GM19452 (cell line): ENCODE results near the gene SCGB1C1.
"Not testable (repeated sequence)": the region's sequence is repeated elsewhere in the genome, so short reads cannot be mapped to it uniquely, and the experiment has no call there.

Source experiments
- ATAC-seq: cut with Tn5 transposase; IDR thresholded peaks from one replicate; pipeline ENCODE4 v1.9.1; 2021; ENCODE audit not compliant: unreplicated experiment

Gene SCGB1C1

DNA sequence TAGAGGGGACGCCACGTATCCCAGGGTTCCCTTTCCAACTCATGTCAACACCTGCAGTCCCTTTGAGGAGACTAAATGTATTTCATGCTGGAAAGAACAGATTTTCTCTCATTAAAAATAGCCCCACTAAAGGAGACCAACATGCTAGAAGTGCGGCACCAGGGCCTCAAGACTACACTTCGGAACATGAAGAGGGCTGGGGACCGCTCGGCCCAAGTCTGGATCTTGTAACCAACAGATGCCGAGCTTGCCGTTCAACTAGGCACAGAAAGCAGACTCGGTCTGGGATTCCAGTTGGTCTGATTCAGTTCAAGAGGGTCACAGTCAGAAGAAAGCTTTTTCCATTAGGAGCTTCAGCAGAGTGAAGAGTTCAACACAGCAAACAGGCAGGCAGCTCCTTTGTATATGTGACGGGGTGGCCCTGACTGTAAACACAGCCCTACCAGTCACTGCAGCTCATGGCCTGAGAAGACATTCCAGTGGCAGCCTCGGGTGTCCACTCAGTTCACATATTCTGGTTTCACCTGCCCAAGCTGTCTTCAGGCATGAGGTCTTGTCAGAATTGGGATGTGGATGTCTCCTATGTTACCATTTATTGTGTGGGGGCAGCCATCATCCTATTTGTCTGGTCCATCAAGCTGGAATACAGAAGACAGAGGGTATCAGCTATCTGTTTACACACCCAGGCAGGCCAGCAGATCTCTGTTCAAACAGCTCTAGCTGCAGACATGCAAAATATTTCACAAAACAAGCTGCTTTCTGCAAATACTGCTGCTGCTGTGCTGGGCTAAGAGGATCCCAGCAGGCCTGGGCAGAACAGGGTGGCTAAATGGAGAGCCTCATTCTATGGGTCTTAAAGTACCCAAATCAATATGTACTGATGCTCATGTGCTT, 23.4 kb downstream of the SCGB1C1 start:
- ATAC-seq, result no peak

DNA sequence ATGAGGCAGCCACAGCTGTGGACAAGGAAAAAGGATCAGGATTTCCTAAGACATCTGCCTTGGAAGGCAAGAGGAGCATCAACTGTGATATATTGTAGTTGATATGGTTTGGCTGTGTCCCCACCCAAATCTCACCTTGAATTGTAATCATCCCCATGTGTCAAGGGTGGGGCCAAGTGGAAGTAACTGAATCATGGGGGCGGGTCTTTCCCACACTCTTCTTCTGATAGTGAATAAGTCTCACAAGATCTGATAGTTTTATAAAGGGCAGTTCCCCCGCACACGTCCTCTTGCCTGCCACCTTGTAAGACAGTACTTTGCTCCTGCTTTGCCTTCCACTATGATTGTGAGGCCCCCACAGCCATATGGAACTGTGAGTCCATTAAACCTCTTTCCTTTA, 24.8 kb downstream of the SCGB1C1 start:
- no peak for ATAC-seq

DNA sequence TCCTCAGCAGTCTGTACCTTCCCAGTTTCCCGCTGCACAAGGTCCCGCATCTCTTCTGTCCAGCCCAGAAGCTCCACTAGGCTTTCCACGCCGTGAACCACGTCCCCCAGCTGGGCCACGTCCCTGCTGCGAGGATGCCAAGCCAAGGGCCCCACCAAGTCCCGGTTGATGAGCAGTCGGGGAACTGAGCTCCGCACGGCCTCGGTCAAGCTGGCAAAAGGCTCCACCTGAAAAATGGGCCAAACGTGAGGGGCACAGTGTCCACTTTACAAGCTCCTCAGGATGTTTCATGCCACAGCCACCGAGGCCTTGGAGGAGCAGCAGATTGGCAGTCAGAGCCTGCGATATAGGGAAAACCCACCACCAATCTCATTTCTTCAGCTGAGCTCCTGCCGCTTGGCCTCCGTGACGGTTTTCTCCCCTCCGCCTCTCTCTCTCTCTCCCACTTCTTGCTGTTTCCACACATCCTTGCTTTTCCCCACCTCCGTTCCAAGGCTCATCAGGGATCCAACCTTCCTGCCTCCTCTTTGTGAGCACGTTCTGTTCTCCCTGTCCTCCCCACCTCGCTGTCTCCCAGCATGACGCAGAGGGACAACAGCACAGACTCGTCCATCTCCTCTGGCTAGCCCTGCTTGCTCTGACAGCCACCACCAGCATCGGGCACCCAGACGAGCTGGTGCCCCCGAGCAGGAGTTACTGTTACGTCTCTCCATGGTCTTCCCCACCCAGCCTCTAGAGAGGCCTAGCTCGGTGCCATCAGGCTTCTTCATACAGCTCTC, 26.1 kb downstream of the SCGB1C1 start:
- ATAC-seq, result no peak

DNA sequence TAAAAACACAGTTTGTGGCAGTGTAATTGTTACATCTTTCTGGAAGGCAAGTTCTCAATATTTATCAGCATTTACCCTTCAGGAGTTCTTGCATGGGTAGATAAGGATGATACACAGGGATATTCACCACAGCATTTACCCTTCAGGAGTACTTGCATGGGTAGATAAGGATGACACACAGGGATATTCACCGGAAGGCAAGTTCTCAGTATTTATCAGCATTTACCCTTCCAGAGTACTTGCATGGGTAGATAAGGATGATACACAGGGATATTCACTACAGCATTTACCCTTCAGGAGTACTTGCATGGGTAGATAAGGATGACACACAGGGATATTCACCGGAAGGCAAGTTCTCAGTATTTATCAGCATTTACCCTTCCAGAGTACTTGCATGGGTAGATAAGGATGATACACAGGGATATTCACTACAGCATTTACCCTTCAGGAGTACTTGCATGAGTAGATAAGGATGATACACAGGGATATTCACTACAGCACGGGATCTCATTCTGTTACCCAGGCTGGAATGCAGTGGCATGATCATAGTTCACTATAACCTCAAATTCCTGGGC, 27.9 kb downstream of the SCGB1C1 start:
- ATAC-seq, result not testable (repeated sequence)

DNA sequence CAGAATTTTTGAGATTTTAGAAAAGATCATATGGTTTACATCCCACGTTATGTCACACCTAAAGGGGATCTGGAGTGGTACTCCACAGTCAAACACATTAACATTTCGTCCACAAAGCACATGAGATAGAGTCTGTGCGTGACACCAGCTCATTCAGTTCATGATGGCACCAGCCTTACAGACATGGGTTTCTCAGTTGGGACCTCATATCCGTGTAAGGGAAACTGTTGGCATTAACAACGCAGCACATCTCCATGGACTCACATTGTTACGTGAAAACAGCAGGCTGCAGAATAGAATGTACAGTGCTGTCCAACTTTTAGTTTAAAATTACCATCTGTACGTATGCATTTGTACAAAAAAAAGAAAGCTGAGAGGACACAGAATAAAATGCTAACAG, 28.7 kb downstream of the SCGB1C1 start:
- no peak for ATAC-seq

DNA sequence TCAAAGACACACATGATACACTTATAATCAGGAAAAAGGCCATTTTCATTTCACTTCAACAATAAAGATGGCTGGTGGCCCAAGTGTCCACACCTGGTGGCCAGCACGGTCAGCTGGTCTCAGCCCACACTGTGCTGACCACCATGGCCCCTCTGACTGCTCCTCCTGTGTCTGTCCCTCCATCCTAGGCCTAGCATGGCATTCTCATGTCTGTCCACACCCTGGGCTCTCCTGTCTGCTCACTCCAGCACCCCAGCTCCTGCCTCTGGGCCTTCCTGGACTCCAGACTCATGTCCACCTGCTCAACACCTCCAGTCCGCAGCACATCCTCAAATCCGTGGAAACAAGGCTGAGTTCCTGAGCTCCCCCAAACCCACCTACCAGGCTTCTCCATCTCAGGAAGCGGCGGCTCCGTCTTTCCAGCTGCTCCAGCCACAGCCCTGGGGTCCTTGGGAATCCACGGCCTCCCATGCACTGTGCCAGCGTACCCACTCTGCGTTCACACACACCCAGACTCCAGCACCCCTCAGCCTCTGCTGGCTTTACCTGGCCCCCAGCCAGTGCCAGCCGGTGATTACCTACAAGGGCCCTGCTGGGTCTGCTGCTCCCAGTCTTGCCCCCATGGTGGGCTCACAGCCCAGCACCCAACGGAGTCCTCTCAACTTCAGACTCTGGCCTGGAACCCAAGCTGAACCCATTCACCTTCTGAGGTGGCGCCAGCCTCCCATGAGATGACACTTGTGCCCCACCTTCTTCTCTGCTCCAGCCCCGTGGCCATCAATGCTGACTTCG, 29.3 kb downstream of the SCGB1C1 start:
- ATAC-seq, result no peak

DNA sequence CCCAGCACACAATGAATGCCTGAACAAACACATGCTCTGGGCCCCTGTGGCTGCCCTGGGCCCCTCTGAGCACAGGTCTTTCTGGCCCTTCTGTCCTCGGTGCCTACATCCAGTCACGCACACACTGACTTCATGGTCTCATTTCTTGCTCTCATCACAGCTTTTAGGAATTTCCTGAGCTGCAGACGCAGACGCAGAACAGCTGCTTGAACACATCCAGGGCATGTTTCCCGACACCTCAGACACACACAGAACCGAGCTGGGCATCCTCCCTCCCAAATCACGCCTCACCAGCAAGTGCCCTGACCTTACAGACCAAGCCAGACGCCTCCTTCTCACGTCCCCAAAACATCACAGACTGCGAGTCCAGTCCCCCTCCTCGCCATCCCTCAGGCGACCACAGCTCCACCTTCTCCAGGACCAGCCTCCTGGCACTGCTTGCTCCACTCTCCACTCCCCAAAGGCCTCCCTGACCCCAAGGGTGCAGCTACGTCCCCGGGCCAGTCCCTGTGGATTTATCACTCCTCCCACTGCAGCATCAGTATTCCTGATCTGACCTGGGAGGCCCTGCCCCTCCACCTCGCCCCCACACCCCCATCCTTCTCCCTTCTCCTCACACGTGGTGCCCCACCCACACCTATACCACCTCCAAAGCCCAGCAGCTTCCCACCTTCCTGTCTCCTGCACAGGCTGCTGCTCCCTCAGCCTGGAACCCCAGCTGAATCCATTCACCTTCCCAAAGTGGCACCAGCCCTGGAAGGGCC, 30.3 kb downstream of the SCGB1C1 start:
- no peak for ATAC-seq

DNA sequence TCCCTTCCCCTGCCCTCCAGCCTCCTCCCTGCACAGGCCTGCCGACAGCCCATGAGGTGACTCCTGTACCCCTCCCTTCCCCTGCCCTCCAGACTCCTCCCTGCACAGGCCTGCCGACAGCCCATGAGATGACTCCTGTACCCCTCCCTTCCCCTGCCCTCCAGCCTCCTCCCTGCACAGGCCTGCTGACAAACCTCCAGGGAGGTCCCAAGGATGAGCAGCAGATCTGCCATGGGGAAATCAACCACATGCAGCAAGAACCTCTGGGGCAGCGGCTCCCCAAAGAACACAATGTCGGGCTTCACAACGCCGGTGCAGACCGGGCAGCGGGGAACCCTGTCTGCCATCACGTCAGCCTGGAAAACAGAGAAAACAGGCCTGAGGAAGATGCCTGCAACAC, 31.0 kb downstream of the SCGB1C1 start:
- ATAC-seq, result no peak

DNA sequence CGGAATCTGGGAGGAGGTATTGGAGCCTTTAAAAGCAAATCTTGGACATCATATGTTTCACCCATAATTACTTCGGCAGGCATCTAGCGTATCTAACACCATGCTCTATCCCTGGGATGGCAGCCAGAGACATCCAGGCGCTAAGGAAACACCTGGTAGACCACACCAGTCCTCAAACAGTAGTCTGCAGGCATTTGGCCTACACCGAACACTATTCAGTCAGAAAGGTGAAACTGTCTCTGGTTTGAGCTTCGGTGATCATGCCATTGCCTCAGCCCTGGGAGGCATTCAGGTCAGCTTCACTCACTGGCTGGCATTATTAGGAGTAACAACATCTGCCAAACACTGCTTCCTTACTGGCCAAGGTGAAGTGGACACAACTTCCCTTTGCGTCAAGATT, 31.5 kb downstream of the SCGB1C1 start:
- ATAC-seq, result no peak

DNA sequence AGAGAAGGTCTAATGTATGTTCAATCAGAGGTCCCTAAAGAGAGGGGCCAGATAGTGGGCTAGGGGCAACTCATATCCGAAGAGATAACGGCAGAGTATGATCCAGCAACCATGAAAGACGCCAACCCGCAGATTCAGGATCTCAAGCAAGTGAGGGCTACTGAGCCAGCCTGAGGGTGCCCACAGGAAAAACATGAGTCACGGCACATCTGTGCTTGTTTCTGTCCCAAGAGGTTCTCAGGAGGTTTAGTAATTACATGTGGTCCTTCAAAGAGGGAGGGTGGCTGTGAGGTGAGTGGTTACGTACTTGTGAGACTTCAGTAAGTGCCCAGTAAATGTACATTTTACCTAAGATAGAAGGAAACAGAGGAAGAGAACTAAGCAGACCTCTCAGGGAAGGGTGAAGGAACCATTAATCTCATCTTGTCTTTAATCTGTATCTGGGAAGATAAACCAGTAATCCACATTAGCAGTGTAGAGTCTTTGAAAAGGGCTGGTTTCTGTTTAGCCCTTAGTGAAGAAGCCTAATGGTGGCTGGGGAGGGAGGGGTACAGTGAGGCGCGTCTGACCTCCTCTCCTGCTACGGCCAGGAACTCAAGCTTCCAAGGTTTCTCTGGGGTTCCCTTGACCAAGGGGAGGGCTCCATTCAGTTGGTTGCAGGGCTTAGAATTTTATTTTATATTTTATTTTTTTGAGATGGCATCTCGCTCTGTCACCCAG, 33.0 kb downstream of the SCGB1C1 start:
- ATAC-seq, result no peak

DNA sequence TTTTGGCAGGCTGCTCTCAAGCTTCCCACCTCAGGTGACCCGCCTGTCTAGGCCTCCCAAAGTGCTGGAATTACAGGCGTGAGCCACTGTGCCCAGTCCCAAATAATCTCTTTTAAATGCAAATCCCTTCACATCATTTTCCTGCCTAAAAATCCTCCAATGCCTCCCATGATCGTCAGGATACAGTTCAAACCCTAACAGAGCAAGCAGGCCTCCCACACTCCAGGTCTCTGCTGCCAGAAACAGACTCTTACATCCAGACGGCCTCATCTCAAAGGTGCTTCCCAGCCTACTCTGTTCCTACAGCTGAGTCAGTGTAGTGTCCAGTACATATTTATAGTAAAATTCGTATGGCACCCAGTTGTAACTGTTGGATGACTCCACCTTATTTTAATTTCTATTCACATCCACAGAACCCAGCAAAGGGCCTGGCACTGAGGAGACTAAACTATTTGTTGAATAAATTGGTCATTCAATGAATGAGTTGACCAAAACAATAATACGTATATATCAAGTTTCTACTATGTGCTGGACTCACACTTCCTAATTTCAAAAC, 35.0 kb downstream of the SCGB1C1 start:
- no peak for ATAC-seq

DNA sequence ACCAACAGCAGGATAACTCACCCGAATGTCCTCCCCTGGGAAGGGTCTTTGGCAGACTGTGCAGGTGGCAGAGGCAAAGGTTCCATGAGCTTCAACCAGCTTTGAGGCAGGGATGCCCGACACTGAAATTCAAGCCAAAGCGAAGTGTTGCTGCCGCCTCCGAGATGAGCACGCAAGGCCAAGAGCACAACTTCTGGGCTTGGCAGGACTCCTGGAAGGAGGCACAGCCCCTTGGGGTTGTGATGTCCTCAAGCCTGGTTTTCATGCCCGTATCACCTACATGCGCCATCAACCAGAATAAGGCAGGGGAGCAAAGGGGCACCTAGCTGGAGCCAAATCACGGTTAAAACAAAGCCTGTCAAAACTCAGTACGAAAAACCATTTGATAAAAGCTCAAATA, 37.6 kb downstream of the SCGB1C1 start:
- no peak for ATAC-seq

DNA sequence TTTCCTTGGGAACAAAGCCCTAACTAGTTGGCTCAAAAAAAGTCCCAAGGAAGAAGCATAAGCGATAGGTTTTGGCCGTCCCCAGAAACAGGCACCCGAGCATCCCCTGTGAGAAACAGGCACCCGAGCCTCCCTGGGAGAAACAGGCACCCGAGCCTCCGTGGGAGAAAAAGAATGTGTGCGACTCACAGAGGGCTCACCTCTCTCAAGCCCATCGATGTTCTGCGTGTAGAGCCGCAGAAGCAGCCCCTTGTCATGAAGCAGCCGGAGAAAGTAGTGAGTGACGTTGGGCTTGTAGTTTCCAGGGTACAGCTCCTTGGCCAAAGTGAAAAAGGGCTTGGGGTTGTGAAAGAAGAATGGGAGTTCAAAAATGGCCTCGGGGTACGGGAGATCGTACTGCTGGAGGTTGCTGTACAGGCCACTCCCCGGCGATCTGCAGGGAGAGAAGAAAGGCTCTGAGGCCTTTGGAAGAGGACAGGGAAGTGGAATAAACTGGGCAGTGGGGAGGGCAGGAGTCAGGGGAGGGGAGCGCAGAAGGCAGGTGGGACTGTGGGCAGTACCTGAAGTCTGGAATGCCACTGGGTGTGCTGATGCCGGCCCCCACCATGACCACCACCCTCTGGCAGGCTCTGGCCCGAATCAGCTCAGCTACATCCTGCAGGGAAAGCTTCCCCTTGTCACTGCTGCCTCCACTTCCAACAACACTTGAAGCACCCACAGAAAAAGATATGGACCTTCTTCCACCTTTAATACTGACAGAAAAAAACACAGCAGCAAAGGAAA, 40.1 kb downstream of the SCGB1C1 start:
- ATAC-seq, result no peak

DNA sequence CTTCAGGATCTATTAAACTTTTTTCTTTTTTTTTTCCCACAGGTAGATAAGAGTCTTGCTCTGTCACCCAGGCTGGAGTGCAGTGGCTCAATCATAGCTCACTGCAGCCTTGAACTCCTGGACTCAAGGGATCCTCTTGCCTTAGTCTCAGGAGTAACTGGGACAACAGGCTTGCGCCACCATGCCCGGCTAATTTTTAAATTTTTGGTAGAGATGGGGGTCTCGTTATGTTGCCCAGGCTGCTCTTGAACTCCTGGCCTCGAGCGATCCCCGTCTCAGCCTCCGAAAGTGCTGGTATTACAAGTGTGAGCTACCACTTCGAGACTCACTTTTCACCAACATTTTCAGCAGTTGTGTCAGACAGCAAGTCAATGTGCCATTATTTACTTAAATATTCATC, 42.3 kb downstream of the SCGB1C1 start:
- ATAC-seq, result no peak

DNA sequence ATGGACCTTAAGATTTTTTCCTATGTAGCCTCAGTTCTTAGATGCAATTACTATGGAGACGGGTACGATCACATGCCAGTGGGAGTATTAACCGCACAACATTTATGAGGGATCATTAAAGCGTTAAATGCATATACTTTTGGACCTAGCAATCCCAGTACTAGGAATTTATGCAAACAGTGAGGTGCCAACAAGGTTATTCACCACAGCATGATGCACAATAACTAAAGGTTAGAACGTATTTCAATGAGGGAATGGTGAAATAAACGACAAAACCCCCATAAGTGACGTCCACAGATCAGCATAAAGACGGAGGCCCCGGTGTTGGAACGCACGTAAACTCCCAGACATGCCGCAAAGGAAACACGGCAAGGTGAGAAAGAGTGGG, 42.7 kb downstream of the SCGB1C1 start:
- ATAC-seq, result no peak

DNA sequence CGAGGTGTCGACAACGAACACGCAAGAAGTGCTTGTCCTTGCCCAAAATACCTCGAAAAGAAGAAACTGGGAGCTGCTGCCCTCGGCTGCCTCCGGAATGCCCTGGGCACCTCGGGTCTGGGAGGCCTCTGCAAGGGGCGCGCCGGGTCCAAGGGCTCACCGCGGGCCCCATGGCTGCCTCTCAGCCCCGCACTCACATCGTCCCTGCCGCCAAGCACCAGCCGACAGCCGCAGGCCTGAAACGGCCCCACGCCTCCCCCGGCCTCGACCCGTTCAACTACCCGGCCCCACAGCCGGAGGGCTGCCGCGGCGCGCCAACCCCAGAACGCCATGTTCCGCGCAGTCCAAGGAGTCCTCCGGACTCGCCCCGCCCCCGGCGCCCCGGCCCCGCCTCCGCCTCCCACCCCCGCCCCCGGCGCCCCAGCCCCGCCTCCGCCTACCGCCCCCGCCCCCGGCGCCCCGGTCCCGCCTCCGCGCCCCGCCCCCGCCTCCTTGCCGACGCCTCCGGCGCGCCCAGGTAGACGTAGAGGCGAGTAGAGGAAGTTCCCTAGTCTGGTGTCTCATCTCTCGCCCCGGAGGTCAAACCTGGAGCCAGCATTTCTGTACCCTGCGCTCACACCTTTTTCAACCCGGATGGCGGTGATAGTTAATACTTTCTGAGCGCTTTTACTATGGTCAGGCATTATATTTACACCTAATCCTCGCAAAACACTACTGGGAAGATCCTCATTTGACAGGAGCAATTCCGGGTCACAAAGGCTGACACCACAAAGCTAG, 43.3 kb downstream of the SCGB1C1 start, which contains the start of gene SIRT3:
Gene SIRT3 (minus strand): TSS at position 346 of the 777 bp plus-strand sequence. CDS start 14 bp downstream, at position 332.
- ATAC-seq, result peak; percentile 69
